GM12873 (cell line): ENCODE results near the gene SH3BP5.

Experiments used
- TF ChIP-seq, protein P1 (sequence below): IDR thresholded peaks from 2 replicates; pipeline ENCODE4 v1.5.1; 2012; ENCODE audit warnings: low read depth, mild to moderate bottlenecking, moderate library complexity, low read length, control low read depth; ENCODE audit not compliant: insufficient read depth; ENCODE audit errors: missing control alignments

Gene SH3BP5

DNA sequence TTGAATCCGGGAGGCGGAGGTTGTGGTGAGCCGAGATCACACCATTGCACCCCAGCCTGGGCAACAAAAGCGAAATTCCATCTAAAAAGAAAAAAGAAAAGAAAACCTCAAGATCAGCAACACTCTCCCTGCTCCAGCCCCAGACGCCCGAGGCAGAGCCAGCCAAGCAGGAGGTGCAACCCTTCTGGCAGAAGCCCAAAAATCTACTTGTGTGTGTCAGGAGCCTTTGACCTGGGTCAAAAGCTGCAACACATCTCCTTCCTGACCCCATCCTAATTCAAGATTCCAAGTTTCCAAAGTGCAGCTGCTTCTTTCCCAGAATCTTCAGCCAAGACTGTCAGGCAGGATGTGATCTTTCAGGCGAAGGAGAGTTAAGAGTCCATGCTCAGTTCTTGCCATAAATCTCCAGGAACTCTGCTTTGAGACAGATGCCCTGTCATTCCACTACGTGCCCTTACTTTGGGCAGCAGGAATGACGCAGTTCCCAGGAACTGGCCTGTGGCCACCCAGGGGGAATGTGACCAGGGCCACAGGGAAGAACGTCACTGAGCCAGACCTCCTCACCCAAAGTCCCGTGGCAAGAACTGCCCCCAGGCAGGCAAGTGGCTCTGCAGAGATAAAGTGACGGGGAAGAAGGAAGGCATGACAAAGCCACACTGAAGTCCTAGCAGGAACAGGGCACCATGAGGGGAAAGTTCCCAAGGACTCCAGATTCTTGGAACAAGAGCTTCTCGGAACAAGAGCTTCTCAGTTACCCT lies 39.4 kb downstream of the SH3BP5 start:
- TF ChIP-seq, protein P1, sequence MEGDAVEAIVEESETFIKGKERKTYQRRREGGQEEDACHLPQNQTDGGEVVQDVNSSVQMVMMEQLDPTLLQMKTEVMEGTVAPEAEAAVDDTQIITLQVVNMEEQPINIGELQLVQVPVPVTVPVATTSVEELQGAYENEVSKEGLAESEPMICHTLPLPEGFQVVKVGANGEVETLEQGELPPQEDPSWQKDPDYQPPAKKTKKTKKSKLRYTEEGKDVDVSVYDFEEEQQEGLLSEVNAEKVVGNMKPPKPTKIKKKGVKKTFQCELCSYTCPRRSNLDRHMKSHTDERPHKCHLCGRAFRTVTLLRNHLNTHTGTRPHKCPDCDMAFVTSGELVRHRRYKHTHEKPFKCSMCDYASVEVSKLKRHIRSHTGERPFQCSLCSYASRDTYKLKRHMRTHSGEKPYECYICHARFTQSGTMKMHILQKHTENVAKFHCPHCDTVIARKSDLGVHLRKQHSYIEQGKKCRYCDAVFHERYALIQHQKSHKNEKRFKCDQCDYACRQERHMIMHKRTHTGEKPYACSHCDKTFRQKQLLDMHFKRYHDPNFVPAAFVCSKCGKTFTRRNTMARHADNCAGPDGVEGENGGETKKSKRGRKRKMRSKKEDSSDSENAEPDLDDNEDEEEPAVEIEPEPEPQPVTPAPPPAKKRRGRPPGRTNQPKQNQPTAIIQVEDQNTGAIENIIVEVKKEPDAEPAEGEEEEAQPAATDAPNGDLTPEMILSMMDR, result no peak

DNA sequence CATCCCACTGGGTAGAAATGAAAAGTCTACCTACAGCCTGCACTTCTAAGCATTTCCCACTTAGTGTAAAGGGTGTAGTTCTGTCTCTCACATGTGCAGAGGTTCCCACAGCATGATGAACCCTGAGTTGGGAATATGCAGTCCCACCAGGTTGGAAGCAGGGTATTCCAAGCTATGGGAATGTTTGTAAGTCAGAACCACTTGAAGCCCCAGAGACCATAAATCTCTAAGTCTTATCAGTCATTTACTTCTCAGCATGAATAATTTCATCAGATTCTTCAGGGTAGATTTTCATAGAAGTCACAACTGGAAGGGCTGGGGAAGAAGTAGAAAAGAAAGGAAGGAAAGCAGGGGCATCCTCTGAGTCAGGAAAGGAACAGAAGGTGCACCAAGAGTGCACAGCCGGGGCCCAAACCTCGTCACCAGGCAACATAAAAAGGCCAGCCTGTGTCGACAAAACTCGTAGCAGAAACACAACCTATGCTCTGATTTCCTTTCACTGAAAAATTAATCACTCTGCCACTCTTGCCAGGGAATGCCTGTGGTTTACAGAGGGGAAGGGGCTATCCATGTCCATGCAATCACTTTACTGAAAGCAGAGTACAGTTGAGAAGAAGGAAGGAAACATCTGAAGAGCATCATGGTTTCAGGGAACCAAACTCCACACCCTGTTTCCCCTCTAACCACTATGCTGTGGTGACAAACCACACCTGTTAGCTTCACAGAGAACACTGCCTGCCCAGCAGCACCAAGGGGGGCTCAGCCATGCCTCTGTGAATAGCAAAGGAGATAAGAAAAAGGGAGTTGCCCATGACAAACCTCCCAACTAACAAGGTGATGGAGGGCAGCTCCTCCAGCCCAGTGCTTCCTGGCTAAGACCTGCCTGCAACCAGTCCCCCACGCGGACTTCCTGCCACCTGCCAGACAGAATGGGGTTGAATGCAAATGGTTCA lies 40.5 kb downstream of the SH3BP5 start:
- TF ChIP-seq, protein P1, result no peak

DNA sequence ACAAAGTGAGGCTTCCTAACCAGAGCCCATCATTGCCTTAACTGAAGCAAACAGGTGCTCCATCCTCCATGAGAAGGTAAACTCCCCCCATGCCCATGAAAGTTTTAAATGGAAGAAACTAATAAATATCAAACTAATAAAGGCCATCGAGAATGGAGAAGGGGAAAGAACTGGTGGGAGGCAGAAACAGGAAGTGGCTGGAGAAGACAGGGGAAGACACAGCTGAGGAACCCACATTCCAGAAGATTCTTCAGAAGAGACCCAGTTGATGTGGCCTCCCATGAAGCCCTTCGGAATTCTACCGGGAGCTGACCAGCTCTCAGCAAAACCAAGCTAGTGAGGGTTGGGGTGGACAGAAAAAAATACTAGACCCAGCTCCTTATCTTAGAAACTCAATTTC lies 41.6 kb downstream of the SH3BP5 start:
- TF ChIP-seq, protein P1, result no peak

DNA sequence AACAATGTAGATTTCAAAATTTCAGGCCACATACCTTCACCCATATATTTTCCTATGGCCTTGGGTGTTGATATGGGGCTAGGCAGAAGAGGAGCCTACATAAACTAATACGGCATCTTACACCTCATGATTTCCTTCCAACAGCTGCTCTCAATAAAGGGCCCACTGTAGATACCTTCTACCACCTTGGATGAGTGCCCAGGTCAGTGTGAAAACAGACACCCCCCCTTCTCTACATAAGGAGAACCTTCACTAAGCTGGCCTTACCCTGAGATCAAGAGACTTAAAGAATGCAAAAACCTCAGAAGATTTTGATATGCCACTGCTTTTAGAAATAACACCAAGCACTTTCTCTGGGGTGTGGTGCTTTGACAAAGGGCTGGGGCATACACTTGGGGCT lies 42.7 kb downstream of the SH3BP5 start:
- TF ChIP-seq, protein P1, result no peak

DNA sequence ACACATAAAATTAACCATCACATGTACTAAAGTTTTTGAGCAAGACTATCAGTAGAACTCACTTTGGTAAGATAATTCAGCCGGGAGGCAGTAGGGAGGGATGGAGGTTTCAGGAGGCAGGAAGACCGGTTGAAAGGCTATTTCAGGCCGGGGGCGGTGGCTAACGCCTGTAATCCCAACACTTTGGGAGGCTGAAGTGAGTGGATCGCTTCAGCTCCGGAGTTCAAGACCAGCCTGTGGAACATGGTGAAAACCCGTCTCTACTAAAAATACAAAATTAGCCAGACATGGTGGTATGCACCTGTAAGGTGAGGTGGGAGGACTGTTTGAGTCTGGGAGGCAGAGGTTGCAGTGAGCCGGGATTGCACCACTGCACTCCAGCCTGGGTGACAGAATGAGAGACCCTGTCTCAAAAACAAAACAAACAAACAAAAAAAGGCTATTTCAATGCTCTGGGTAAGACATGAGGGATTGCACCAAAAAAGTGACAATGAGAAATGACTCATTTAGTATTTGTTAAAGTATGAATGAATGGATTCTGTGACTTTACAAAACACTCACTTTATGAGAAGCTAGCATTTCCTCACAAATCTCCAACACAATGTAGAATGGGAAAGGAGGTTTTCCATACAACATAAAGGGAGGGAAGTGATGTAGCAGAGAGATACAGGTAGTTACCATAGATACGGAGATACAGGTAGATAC lies 43.9 kb downstream of the SH3BP5 start:
- TF ChIP-seq, protein P1, result no peak

DNA sequence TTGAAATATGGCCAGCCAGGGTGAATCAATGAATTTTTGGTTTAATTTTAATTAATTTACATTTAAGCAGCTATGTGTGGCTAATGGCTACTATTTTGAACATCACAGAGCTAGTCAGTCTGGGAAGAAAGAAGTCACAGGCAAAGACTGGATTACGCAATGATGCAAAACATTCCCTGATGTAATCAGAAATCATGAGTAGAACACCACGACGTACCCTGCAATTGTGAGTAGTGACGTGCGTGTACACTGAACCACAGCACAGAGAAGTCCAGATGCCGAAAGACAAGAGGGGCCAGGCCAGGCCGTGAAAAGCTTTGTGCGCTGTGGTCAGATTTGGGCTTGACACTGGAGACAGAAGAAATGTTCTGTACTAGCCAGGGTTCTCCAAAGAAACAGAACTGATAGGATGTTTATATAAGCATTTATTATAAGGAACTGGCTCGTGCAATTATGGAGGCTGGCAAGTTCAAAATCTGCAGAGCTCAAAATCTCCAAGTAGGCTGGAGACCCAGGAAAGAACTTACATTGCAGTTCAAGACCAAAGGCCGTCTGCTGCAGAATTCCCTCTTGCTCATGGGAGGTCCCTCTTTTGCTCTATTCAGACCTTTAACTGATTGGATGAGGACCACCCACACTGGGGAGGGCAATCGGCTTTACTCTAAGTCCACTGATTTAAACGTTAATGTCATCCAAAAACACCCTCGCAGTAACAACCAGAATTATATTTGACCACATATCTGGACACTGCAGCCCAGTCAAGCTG lies 44.6 kb downstream of the SH3BP5 start:
- TF ChIP-seq, protein P1, result no peak
